GM23338 (cell line): ENCODE data around the gene SMIM35. TPM values are rescaled to one million over a fixed set of nuclear protein-coding genes. Genes with fewer than 3 reads are reported as not detected.

ENCODE experiments used
- ATAC-seq: fragments of 200-7000 bp; cut with Tn5 transposase; 3 replicates; pipeline ENCODE4 v1.9.1; 2020
- DNase-seq: peaks from one replicate; pipeline ENCODE4 v3.0.0-alpha.2; 2015; ENCODE audit warnings: low spot score
- H2AFZ ChIP-seq: fragments of 200-600 bp; sonication (generic); 2 replicates; pipeline ENCODE4 v1.8.0; 2016; ENCODE audit warnings: antibody characterized with exemption, mild to moderate bottlenecking, moderate library complexity
- H3F3A ChIP-seq: fragments of 200-600 bp; sonication (generic); replicated peaks from 2 replicates; pipeline ENCODE4 v1.8.0; 2017; ENCODE audit warnings: antibody characterized with exemption, mixed run types, low read depth
- H3K27ac ChIP-seq: fragments of 200-600 bp; sonication (generic); 2 replicates; pipeline ENCODE4 v1.6.1; 2016; ENCODE audit warnings: low read depth
- H3K27me3 ChIP-seq: fragments of 200-600 bp; sonication (generic); 2 replicates; pipeline ENCODE4 v1.8.0; 2016; ENCODE audit warnings: mild to moderate bottlenecking, mixed run types, moderate library complexity; ENCODE audit not compliant: insufficient read depth
- H3K36me3 ChIP-seq: fragments of 200-600 bp; sonication (generic); 2 replicates; pipeline ENCODE4 v1.8.0; 2016; ENCODE audit warnings: mild to moderate bottlenecking; ENCODE audit not compliant: insufficient read depth
- H3K4me1 ChIP-seq: fragments of 200-600 bp; sonication (generic); 2 replicates; pipeline ENCODE4 v1.8.0; 2016; ENCODE audit warnings: mild to moderate bottlenecking, moderate library complexity; ENCODE audit not compliant: insufficient read depth
- H3K4me2 ChIP-seq: fragments of 200-600 bp; sonication (generic); 2 replicates; pipeline ENCODE4 v1.7.1; 2017; ENCODE audit warnings: mixed run types
- H3K4me3 ChIP-seq: fragments of 200-600 bp; sonication (generic); 2 replicates; pipeline ENCODE4 v1.6.1; 2016; ENCODE audit warnings: mixed run types
- H3K79me2 ChIP-seq: fragments of 200-600 bp; sonication (generic); replicated peaks from 2 replicates; pipeline ENCODE4 v1.8.0; 2017; ENCODE audit warnings: mild to moderate bottlenecking; ENCODE audit not compliant: insufficient read depth
- H3K9me2 ChIP-seq: fragments of 200-600 bp; sonication (generic); 2 replicates; pipeline ENCODE4 v1.8.0; 2017; ENCODE audit not compliant: insufficient read depth
- H4K20me1 ChIP-seq: fragments of 200-600 bp; sonication (generic); replicated peaks from 2 replicates; pipeline ENCODE4 v1.8.0; 2017; ENCODE audit warnings: mild to moderate bottlenecking; ENCODE audit not compliant: insufficient read depth
- H3K27ac Mint-ChIP-seq: 2 replicates; pipeline ENCODE4 v1.8.0; 2020; ENCODE audit warnings: inconsistent platforms, mild to moderate bottlenecking, moderate library complexity, mixed read lengths
- H3K27me3 Mint-ChIP-seq: 3 replicates; pipeline ENCODE4 v1.8.0; 2022; ENCODE audit warnings: low read depth, mild to moderate bottlenecking, moderate library complexity, mixed read lengths, inconsistent platforms; ENCODE audit not compliant: insufficient read depth, poor library complexity
- H3K36me3 Mint-ChIP-seq: 3 replicates; pipeline ENCODE4 v1.8.0; 2021; ENCODE audit warnings: low read depth, mild to moderate bottlenecking, inconsistent platforms, moderate library complexity, mixed read lengths
- H3K4me1 Mint-ChIP-seq: 3 replicates; pipeline ENCODE4 v1.8.0; 2020; ENCODE audit warnings: mild to moderate bottlenecking, inconsistent platforms, mixed read lengths
- H3K4me3 Mint-ChIP-seq: 3 replicates; pipeline ENCODE4 v1.8.0; 2021; ENCODE audit warnings: moderate library complexity, mild to moderate bottlenecking, inconsistent platforms, mixed read lengths
- H3K9me3 Mint-ChIP-seq: 3 replicates; pipeline ENCODE4 v1.8.0; 2020; ENCODE audit warnings: moderate library complexity, mild to moderate bottlenecking, inconsistent platforms, mixed read lengths
- CREB1 ChIP-seq: fragments of 250-450 bp; sonication (Bioruptor Pico); IDR thresholded peaks from 2 replicates; pipeline ENCODE4 v1.5.0; 2020; ENCODE audit warnings: low read depth, mild to moderate bottlenecking, moderate library complexity
- CTCF ChIP-seq, 2 experiments: fragments of 200-600 bp in 1 of 2; sonication (generic) in 1 of 2; conservative IDR thresholded peaks; 2 replicates each; pipeline versions ENCODE4 v1.5.1 to v1.6.1; 2016 to 2017; ENCODE audit warnings: antibody characterized with exemption in 2 of 2, low read depth in 2 of 2, mild to moderate bottlenecking in 2 of 2, moderate library complexity in 1 of 2
- ETS1 ChIP-seq: IDR thresholded peaks from 2 replicates; pipeline ENCODE4 v1.6.1; 2016; ENCODE audit warnings: antibody characterized with exemption
- EZH2 ChIP-seq: fragments of 200-600 bp; sonication (generic); IDR thresholded peaks from one replicate; pipeline ENCODE4 v1.8.0; 2017; ENCODE audit warnings: antibody characterized with exemption, mild to moderate bottlenecking, low read depth; ENCODE audit not compliant: unreplicated experiment
- EZH2phosphoT487 ChIP-seq: fragments of 200-600 bp; sonication (generic); IDR thresholded peaks from one replicate; pipeline ENCODE4 v1.8.1; 2018; ENCODE audit warnings: antibody characterized with exemption; ENCODE audit not compliant: unreplicated experiment
- JUNB ChIP-seq: IDR thresholded peaks from one replicate; pipeline ENCODE4 v1.6.1; 2016; ENCODE audit warnings: antibody characterized with exemption; ENCODE audit not compliant: unreplicated experiment
- NANOG ChIP-seq: IDR thresholded peaks from 2 replicates; pipeline ENCODE4 v1.6.1; 2016; ENCODE audit warnings: antibody characterized with exemption, borderline replicate concordance
- POLR2AphosphoS5 ChIP-seq: IDR thresholded peaks from 2 replicates; pipeline ENCODE4 v1.6.1; 2016; ENCODE audit warnings: antibody characterized with exemption, low read depth
- STAT1 ChIP-seq: IDR thresholded peaks from one replicate; pipeline ENCODE4 v1.6.1; 2016; ENCODE audit warnings: antibody characterized with exemption; ENCODE audit not compliant: unreplicated experiment
- ZNF114 ChIP-seq: fragments of 250-450 bp; sonication (Bioruptor Pico); IDR thresholded peaks from 2 replicates; pipeline ENCODE4 v1.5.0; 2020; ENCODE audit warnings: mild to moderate bottlenecking, moderate library complexity
- ZNF331 ChIP-seq: fragments of 250-450 bp; sonication (Bioruptor Pico); IDR thresholded peaks from 2 replicates; pipeline ENCODE4 v1.5.0; 2020; ENCODE audit warnings: low read depth, mild to moderate bottlenecking, moderate library complexity
- polyA plus RNA-seq: library from polyadenylated mRNA; unstranded; fragments of >200 nt; fragmentation: Nextera tagmentation; extraction: Ambion mirVana; gene quantifications from 2 replicates; pipeline ENCODE4 v1.2.1, GENCODE V29; 2016
- total RNA-seq: library from RNA; depleted of rRNA; stranded (reverse); fragments of >200 nt; shearing (Covaris generic); gene quantifications from 2 replicates; pipeline ENCODE4 v1.2.3, GENCODE V29; 2014
- TF ChIP-seq, protein P1 (sequence below): IDR thresholded peaks from one replicate; pipeline ENCODE4 v1.6.1; 2018; ENCODE audit warnings: antibody characterized with exemption; ENCODE audit not compliant: unreplicated experiment
- TF ChIP-seq, protein P2 (sequence below): fragments of 250-450 bp; sonication (Bioruptor Pico); IDR thresholded peaks from 2 replicates; pipeline ENCODE4 v1.5.0; 2020; ENCODE audit warnings: mild to moderate bottlenecking, moderate library complexity

Gene SMIM35
- total and polyA plus RNA-seq, 2 experiments from 2014 or later: not detected

- H3K4me1 ChIP-seq: no peaks in the 10 kb centered on the region
- ATAC-seq (no peak), DNase-seq (no peak)
- no peak overlapping the region for H3K4me2 ChIP-seq
- H3K27ac ChIP-seq: no peak overlapping the region
- H3K36me3 ChIP-seq: no peaks in the 10 kb centered on the region
- no peak for TF ChIP-seq CTCF (conservative IDR thresholded peaks at IDR 0.05; ENCODE audit: low read depth in 2 of 2)
- TF ChIP-seq ETS1: no peak
- TF ChIP-seq, protein P1, sequence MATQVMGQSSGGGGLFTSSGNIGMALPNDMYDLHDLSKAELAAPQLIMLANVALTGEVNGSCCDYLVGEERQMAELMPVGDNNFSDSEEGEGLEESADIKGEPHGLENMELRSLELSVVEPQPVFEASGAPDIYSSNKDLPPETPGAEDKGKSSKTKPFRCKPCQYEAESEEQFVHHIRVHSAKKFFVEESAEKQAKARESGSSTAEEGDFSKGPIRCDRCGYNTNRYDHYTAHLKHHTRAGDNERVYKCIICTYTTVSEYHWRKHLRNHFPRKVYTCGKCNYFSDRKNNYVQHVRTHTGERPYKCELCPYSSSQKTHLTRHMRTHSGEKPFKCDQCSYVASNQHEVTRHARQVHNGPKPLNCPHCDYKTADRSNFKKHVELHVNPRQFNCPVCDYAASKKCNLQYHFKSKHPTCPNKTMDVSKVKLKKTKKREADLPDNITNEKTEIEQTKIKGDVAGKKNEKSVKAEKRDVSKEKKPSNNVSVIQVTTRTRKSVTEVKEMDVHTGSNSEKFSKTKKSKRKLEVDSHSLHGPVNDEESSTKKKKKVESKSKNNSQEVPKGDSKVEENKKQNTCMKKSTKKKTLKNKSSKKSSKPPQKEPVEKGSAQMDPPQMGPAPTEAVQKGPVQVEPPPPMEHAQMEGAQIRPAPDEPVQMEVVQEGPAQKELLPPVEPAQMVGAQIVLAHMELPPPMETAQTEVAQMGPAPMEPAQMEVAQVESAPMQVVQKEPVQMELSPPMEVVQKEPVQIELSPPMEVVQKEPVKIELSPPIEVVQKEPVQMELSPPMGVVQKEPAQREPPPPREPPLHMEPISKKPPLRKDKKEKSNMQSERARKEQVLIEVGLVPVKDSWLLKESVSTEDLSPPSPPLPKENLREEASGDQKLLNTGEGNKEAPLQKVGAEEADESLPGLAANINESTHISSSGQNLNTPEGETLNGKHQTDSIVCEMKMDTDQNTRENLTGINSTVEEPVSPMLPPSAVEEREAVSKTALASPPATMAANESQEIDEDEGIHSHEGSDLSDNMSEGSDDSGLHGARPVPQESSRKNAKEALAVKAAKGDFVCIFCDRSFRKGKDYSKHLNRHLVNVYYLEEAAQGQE: no peak
- TF ChIP-seq JUNB: no peak
- TF ChIP-seq POLR2AphosphoS5: no peak
- TF ChIP-seq ZNF114: no peak
- TF ChIP-seq, protein P2, sequence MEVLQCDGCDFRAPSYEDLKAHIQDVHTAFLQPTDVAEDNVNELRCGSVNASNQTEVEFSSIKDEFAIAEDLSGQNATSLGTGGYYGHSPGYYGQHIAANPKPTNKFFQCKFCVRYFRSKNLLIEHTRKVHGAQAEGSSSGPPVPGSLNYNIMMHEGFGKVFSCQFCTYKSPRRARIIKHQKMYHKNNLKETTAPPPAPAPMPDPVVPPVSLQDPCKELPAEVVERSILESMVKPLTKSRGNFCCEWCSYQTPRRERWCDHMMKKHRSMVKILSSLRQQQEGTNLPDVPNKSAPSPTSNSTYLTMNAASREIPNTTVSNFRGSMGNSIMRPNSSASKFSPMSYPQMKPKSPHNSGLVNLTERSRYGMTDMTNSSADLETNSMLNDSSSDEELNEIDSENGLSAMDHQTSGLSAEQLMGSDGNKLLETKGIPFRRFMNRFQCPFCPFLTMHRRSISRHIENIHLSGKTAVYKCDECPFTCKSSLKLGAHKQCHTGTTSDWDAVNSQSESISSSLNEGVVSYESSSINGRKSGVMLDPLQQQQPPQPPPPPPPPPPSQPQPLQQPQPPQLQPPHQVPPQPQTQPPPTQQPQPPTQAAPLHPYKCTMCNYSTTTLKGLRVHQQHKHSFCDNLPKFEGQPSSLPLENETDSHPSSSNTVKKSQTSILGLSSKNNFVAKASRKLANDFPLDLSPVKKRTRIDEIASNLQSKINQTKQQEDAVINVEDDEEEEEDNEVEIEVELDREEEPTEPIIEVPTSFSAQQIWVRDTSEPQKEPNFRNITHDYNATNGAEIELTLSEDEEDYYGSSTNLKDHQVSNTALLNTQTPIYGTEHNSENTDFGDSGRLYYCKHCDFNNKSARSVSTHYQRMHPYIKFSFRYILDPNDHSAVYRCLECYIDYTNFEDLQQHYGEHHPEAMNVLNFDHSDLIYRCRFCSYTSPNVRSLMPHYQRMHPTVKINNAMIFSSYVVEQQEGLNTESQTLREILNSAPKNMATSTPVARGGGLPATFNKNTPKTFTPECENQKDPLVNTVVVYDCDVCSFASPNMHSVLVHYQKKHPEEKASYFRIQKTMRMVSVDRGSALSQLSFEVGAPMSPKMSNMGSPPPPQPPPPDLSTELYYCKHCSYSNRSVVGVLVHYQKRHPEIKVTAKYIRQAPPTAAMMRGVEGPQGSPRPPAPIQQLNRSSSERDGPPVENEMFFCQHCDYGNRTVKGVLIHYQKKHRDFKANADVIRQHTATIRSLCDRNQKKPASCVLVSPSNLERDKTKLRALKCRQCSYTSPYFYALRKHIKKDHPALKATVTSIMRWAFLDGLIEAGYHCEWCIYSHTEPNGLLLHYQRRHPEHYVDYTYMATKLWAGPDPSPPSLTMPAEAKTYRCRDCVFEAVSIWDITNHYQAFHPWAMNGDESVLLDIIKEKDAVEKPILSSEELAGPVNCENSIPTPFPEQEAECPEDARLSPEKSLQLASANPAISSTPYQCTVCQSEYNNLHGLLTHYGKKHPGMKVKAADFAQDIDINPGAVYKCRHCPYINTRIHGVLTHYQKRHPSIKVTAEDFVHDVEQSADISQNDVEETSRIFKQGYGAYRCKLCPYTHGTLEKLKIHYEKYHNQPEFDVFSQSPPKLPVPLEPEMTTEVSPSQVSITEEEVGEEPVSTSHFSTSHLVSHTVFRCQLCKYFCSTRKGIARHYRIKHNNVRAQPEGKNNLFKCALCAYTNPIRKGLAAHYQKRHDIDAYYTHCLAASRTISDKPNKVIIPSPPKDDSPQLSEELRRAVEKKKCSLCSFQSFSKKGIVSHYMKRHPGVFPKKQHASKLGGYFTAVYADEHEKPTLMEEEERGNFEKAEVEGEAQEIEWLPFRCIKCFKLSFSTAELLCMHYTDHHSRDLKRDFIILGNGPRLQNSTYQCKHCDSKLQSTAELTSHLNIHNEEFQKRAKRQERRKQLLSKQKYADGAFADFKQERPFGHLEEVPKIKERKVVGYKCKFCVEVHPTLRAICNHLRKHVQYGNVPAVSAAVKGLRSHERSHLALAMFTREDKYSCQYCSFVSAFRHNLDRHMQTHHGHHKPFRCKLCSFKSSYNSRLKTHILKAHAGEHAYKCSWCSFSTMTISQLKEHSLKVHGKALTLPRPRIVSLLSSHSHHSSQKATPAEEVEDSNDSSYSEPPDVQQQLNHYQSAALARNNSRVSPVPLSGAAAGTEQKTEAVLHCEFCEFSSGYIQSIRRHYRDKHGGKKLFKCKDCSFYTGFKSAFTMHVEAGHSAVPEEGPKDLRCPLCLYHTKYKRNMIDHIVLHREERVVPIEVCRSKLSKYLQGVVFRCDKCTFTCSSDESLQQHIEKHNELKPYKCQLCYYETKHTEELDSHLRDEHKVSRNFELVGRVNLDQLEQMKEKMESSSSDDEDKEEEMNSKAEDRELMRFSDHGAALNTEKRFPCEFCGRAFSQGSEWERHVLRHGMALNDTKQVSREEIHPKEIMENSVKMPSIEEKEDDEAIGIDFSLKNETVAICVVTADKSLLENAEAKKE: no peak
- TF ChIP-seq NANOG: no peak
- TF ChIP-seq ZNF331 (CRISPR knock-in tag): no peak
- TF ChIP-seq EZH2phosphoT487: no peak
- no peak for TF ChIP-seq STAT1
- no peak for TF ChIP-seq EZH2
- TF ChIP-seq CREB1 (CRISPR knock-in tag): no peak
- peaks cover 5% of the 10 kb centered on the region for H3K27me3 Mint-ChIP-seq
- no peak overlapping the region for H3K27ac Mint-ChIP-seq
- H3K79me2 ChIP-seq: no peaks in the 10 kb centered on the region
- no peaks in the 10 kb centered on the region for H4K20me1 ChIP-seq
- H3K4me3 ChIP-seq: no peak overlapping the region
- H3K4me3 Mint-ChIP-seq: no peak overlapping the region
- H2AFZ ChIP-seq: no peak overlapping the region
- H3K27me3 ChIP-seq: no peaks in the 10 kb centered on the region
- no peaks in the 10 kb centered on the region for H3F3A ChIP-seq
- H3K9me3 Mint-ChIP-seq: peaks cover 12% of the 10 kb centered on the region
- no peaks in the 10 kb centered on the region for H3K4me1 Mint-ChIP-seq
- H3K9me2 ChIP-seq: 0 out of 2 replicates have a peak, but pooled peaks cover 12% of the 10 kb centered on the region
- no peaks in the 10 kb centered on the region for H3K36me3 Mint-ChIP-seq
Measured at GRCh38 chr11:118014022-118014421, 72.7 kb downstream of the SMIM35 start.
